Heart right ventricle (tissue), 16 donors: ENCODE data around the gene BCCIP. TPM values are rescaled to one million over a fixed set of nuclear protein-coding genes. Genes with fewer than 3 reads are reported as not detected.
A peak's percentile ranks its signal among the peaks of the same experiment; 100 is the strongest.

Experiments
- ATAC-seq, 8 donors: fragments of 200-7000 bp; cut with Tn5 transposase; one replicate each; pipeline ENCODE4 v1.9.1; 2020; ENCODE audit warnings: mild to moderate bottlenecking in 8 of 8, moderate library complexity in 8 of 8, moderate number of reproducible peaks in 1 of 8
- DNase-seq, 2 donors: peaks; one replicate each; pipeline ENCODE4 v3.0.0-alpha.2; 2020
- H3K27ac ChIP-seq, 10 donors: fragments of 200-600 bp; sonication (generic) in 2 of 10; one replicate each; pipeline versions ENCODE4 v1.5.0 to v1.8.0; 2020 to 2022; ENCODE audit warnings: mild to moderate bottlenecking in 3 of 10
- H3K27me3 ChIP-seq, 7 donors: fragments of 200-600 bp; one replicate each; pipeline ENCODE4 v1.8.0; 2021 to 2022; ENCODE audit warnings: mild to moderate bottlenecking in 2 of 7
- H3K36me3 ChIP-seq, 9 donors: fragments of 200-600 bp; sonication (generic) in 1 of 9; one replicate each; pipeline versions ENCODE4 v1.5.0 to v1.8.0; 2020 to 2022; ENCODE audit warnings: mild to moderate bottlenecking in 2 of 9
- H3K4me1 ChIP-seq, 9 donors: fragments of 200-600 bp; sonication (generic) in 1 of 9; one replicate each; pipeline versions ENCODE4 v1.5.0 to v1.8.0; 2020 to 2022; ENCODE audit warnings: mild to moderate bottlenecking in 4 of 9
- H3K4me3 ChIP-seq, 10 donors: fragments of 200-600 bp; sonication (generic) in 2 of 10; one replicate each; pipeline versions ENCODE4 v1.5.0 to v1.8.0; 2020 to 2022; ENCODE audit warnings: mild to moderate bottlenecking in 7 of 10, moderate library complexity in 2 of 10
- H3K9me3 ChIP-seq, 11 donors: fragments of 200-600 bp in 10 of 11; sonication (generic) in 2 of 11; one replicate each; pipeline versions ENCODE4 v1.5.0 to v1.8.0; 2013 to 2022; ENCODE audit warnings: mild to moderate bottlenecking in 2 of 11, control low read depth in 1 of 11, moderate library complexity in 1 of 11
- CTCF ChIP-seq, 9 donors: fragments of 200-600 bp; sonication (generic) in 2 of 9; IDR thresholded peaks; one replicate each; pipeline versions ENCODE4 v1.5.0 to v1.8.0; 2021 to 2022; ENCODE audit warnings: antibody characterized with exemption in 9 of 9, mild to moderate bottlenecking in 5 of 9, moderate library complexity in 1 of 9
- whole genome bisulfite sequencing, 2 donors: extraction: QIAGEN DNeasy Blood & Tissue Kit; methylation state at CpG; one replicate each; pipeline ENCODE4 v1.1.7; 2013; ENCODE audit warnings: inconsistent platforms in 1 of 2; 5-methylcytosine and 5-hydroxymethylcytosine counted together
- intact Hi-C, 10 donors: fragments of 100-400 bp; cut with DNase I; formaldehyde crosslinking; loops; one replicate each; pipeline versions ENCODE4 v1.11.1 to v1.14.2; 2022
- polyA plus RNA-seq, 2 donors: library from polyadenylated mRNA; stranded (reverse); fragments of 200-250 nt; gene quantifications; one replicate each; pipeline ENCODE4 v1.2.3, GENCODE V29; 2013
- total RNA-seq, 10 donors: library from RNA; stranded (reverse); fragmentation: NEBNext Ultra II Directional in 3 of 10; extraction: Animal tissue kit (Norgen Biotek cat#: 25700) in 3 of 10; gene quantifications; one replicate each; pipeline versions ENCODE4 v1.2.1 to v1.2.4, GENCODE V29; 2021 to 2023
- donor health status: Arrhythmogenic right ventricular cardiomyopathy.
- donor health status: ischemic (EF 13 %, LVEDD 7.1; RV severe dilation, severe dysfunction).
- donor health status: healthy with polysubstance abuse.
- donor health status: DM: no; HTN: yes; CAD: no.
- donor health status: DM: no; HTN: no; CAD: no.
- donor health status: ischemic (EF 25% LVEDD 6.9; RV normal size, moderate dysfunction).
- donor health status: ischemic (EF 25% LVEDD 5.7; RV mildly dilated, moderate dysfunction).
- donor health status: healthy.
- donor health status: DM: yes; HTN: yes; CAD: no.
- donor health status: Ischemic cardiomyopathy.
- donor health status: ischemic (EF 35%, LVEDD 5.7; RV mildly dilated, moderate dysfunction).
- donor health status: nonischemic (EF 11% LVEDD 7.7; RV severe dilation, severe dysfunction).
- donor health status: DM: yes; HTN: yes; CAD: no.
- donor health status: PGD.
- donor health status: ischemic (EF 29% LVEDD 5.4; RV normal size, mild dysfunction).
- donor health status: nonischemic (EF 23%, LVEDD 6.1; RV moderate dilation, normal function).

Gene BCCIP
- total and polyA plus RNA-seq, 12 donors: 35.6 to 67.0 (median 45.6) TPM

GRCh38 chr10:125848857-125849256 lies 25.5 kb downstream of the BCCIP start:
- no peaks in the 10 kb centered on the region for H3K9me3 ChIP-seq
- DNase-seq (no peak), ATAC-seq (no peak)
- H3K27ac ChIP-seq: peak overlapping the region in 3 of 10 donors; percentile 7 to 56 (median 24)
- WGBS, 2 donors: 99 to 100% methylated on average over 2 of the region's 2 CpGs
- no peaks in the 10 kb centered on the region for H3K27me3 ChIP-seq
- H3K4me3 ChIP-seq: no peak overlapping the region
- intact Hi-C loops: loop anchor here in 1 of 10 donors (10.0 kb wide), 1 partner anchor 104 kb away; no protein-coding TSS in a partner anchor
- H3K4me1 ChIP-seq: peaks cover 0 to 48% (median 19%) of the 10 kb centered on the region in 9 donors
- peaks cover 0 to 94% (median 30%) of the 10 kb centered on the region in 9 donors for H3K36me3 ChIP-seq
- no peak for TF ChIP-seq CTCF (IDR thresholded peaks at IDR 0.05)

- peaks cover 0 to 42% (median 14%) of the 10 kb centered on the region in 9 donors for H3K4me1 ChIP-seq
- WGBS, 2 donors: 90 to 93% methylated on average over 7 of the region's 7 CpGs
Observed at GRCh38 chr10:125849448-125849847, 26.1 kb downstream of the BCCIP start.

GRCh38 chr10:125850766-125851731 lies 27.7 kb downstream of the BCCIP start:
- no peak for TF ChIP-seq CTCF (IDR thresholded peaks at IDR 0.05)
- H3K27me3 ChIP-seq: no peaks in the 10 kb centered on the region
- no peak overlapping the region for H3K4me3 ChIP-seq
- intact Hi-C loops: no loop called here
- DNase-seq: no peak
- H3K4me1 ChIP-seq: peaks cover 0 to 34% (median 5%) of the 10 kb centered on the region in 9 donors
- 85 to 87% methylated on average over 2 of the region's 2 CpGs for WGBS, 2 donors
- no peaks in the 10 kb centered on the region for H3K9me3 ChIP-seq
- peak in 5 of 8 donors; percentile 20 to 91 (median 81) for ATAC-seq
- peaks cover 0 to 97% (median 36%) of the 10 kb centered on the region in 9 donors for H3K36me3 ChIP-seq
- peak overlapping the region in 6 of 10 donors; percentile 38 to 82 (median 70) for H3K27ac ChIP-seq

More at GRCh38 chr10:125849448-125849847, 26.1 kb downstream of the BCCIP start:
- TF ChIP-seq CTCF (IDR thresholded peaks at IDR 0.05): no peak
- intact Hi-C loops: loop anchor here in 1 of 10 donors (10.0 kb wide), 1 partner anchor 105 kb away; no protein-coding TSS in a partner anchor
- peak overlapping the region in 4 of 10 donors; percentile 7 to 56 (median 17) for H3K27ac ChIP-seq
- no peaks in the 10 kb centered on the region for H3K9me3 ChIP-seq
- H3K27me3 ChIP-seq: no peaks in the 10 kb centered on the region
- H3K4me3 ChIP-seq: no peak overlapping the region
- H3K36me3 ChIP-seq: peaks cover 0 to 100% (median 30%) of the 10 kb centered on the region in 9 donors
- DNase-seq (no peak), ATAC-seq (no peak)

- peaks cover 0 to 97% (median 36%) of the 10 kb centered on the region in 9 donors for H3K36me3 ChIP-seq
- intact Hi-C loops: no loop called here
- no peaks in the 10 kb centered on the region for H3K27me3 ChIP-seq
- no peak for TF ChIP-seq CTCF (IDR thresholded peaks at IDR 0.05)
- no peak overlapping the region for H3K4me3 ChIP-seq
- WGBS, 2 donors: 94 to 95% methylated on average over 7 of the region's 7 CpGs
- ATAC-seq (no peak), DNase-seq (no peak)
- no peaks in the 10 kb centered on the region for H3K9me3 ChIP-seq
- no peak overlapping the region for H3K27ac ChIP-seq
- H3K4me1 ChIP-seq: peaks cover 0 to 34% (median 5%) of the 10 kb centered on the region in 9 donors
Observed at GRCh38 chr10:125852487-125852886, 29.1 kb downstream of the BCCIP start.
